GM18507 (cell line): ENCODE measurements around the gene PRG3.
"Not testable (repeated sequence)": the region's sequence is repeated elsewhere in the genome, so short reads cannot be mapped to it uniquely, and the experiment has no call there.

Source experiments
- DNase-seq: peaks from one replicate; pipeline ENCODE4 v3.0.0; 2011; ENCODE audit warnings: low read depth; ENCODE audit not compliant: insufficient read length; ENCODE audit errors: extremely low spot score
- FAIRE-seq: peaks from 2 replicates; lab custom pipeline; 2011; peaks lifted over from hg19 to GRCh38; lab: Jason Lieb, UNC

Gene PRG3

GRCh38 chr11:57409321-57410100 lies 28.6 kb upstream of the PRG3 start:
- FAIRE-seq, result no peak
- no peak for DNase-seq

GRCh38 chr11:57408771-57409170 lies 27.8 kb upstream of the PRG3 start:
- no peak for FAIRE-seq
- no peak for DNase-seq

- DNase-seq (no peak), FAIRE-seq (no peak)
Measured at GRCh38 chr11:57407941-57408475, 27.1 kb upstream of the PRG3 start.

GRCh38 chr11:57407010-57407920 lies 26.3 kb upstream of the PRG3 start:
- no peak for FAIRE-seq
- no peak for DNase-seq

- FAIRE-seq (peak; percentile 88), DNase-seq (peak; percentile 30)
Measured at GRCh38 chr11:57406337-57406904, 25.5 kb upstream of the PRG3 start.

GRCh38 chr11:57405271-57405860 lies 24.4 kb upstream of the PRG3 start:
- DNase-seq (no peak), FAIRE-seq (no peak)

- DNase-seq, result no peak
- no peak for FAIRE-seq
Measured at GRCh38 chr11:57403802-57404147, 22.8 kb upstream of the PRG3 start.

- not testable (repeated sequence) for FAIRE-seq, DNase-seq
Measured at GRCh38 chr11:57403003-57403801, 22.3 kb upstream of the PRG3 start.

GRCh38 chr11:57402188-57403002 lies 21.4 kb upstream of the PRG3 start:
- DNase-seq (no peak), FAIRE-seq (no peak)

- DNase-seq (no peak), FAIRE-seq (no peak)
Measured at GRCh38 chr11:57399972-57400578, 19.1 kb upstream of the PRG3 start.

- no peak for FAIRE-seq
Measured at GRCh38 chr11:57399221-57399620, 18.3 kb upstream of the PRG3 start.

GRCh38 chr11:57397394-57397990 lies 16.5 kb upstream of the PRG3 start:
- no peak for FAIRE-seq

More at GRCh38 chr11:57399221-57399620, 18.3 kb upstream of the PRG3 start:
- DNase-seq, result no peak

GRCh38 chr11:57396744-57397143 lies 15.8 kb upstream of the PRG3 start:
- FAIRE-seq, result no peak
- no peak for DNase-seq

More at GRCh38 chr11:57397394-57397990, 16.5 kb upstream of the PRG3 start:
- DNase-seq, result no peak

GRCh38 chr11:57395905-57396623 lies 15.1 kb upstream of the PRG3 start:
- FAIRE-seq (no peak), DNase-seq (no peak)

- DNase-seq (no peak), FAIRE-seq (no peak)
Measured at GRCh38 chr11:57394203-57394965, 13.4 kb upstream of the PRG3 start.

GRCh38 chr11:57392763-57393105 lies 11.8 kb upstream of the PRG3 start:
- FAIRE-seq, result no peak
- no peak for DNase-seq
